C4-2B (cell line): ENCODE results near the gene UBE2V1.

Source experiments
- H3K27ac ChIP-seq: fragments of 450-650 bp; 2 replicates; pipeline ENCODE4 v1.5.1; 2017
- CTCF ChIP-seq: fragments of 450-650 bp; conservative IDR thresholded peaks from 2 replicates; pipeline ENCODE4 v1.5.1; 2017; ENCODE audit warnings: mild to moderate bottlenecking
- ZFX ChIP-seq: fragments of 450-650 bp; IDR thresholded peaks from 2 replicates; pipeline ENCODE4 v1.6.1; 2017

Gene UBE2V1

GRCh38 chr20:50100552-50100951 lies 12.4 kb downstream of the UBE2V1 start:
- no peak for TF ChIP-seq ZFX
- TF ChIP-seq CTCF = no peak
- no peak overlapping the region for H3K27ac ChIP-seq

GRCh38 chr20:50099565-50099991 lies 13.4 kb downstream of the UBE2V1 start:
- H3K27ac ChIP-seq = no peak overlapping the region

GRCh38 chr20:50099113-50099512 lies 13.8 kb downstream of the UBE2V1 start:
- H3K27ac ChIP-seq = no peak overlapping the region
- TF ChIP-seq ZFX (no peak), CTCF (no peak)

More at GRCh38 chr20:50099565-50099991, 13.4 kb downstream of the UBE2V1 start:
- TF ChIP-seq CTCF (no peak), ZFX (no peak)

- H3K27ac ChIP-seq = no peak overlapping the region
- TF ChIP-seq CTCF (no peak), ZFX (no peak)
Measured at GRCh38 chr20:50098259-50098658, 14.7 kb downstream of the UBE2V1 start.

GRCh38 chr20:50097843-50098242 lies 15.1 kb downstream of the UBE2V1 start:
- no peak for TF ChIP-seq CTCF
- TF ChIP-seq ZFX = no peak

GRCh38 chr20:50096237-50096636 lies 16.7 kb downstream of the UBE2V1 start:
- H3K27ac ChIP-seq = no peak overlapping the region
- TF ChIP-seq ZFX (no peak), CTCF (no peak)

More at GRCh38 chr20:50097843-50098242, 15.1 kb downstream of the UBE2V1 start:
- no peak overlapping the region for H3K27ac ChIP-seq

- TF ChIP-seq CTCF = no peak
- no peak for TF ChIP-seq ZFX
- H3K27ac ChIP-seq = no peak overlapping the region
Measured at GRCh38 chr20:50095476-50096078, 17.4 kb downstream of the UBE2V1 start.
